Measurements from ENCODE around the gene FTO.
"Not testable (repeated sequence)": the region's sequence is repeated elsewhere in the genome, so short reads cannot be mapped to it uniquely, and the experiment has no call there.

The FTO gene

GRCh38 chr16:53886482-53887378 lies 182.8 kb downstream of the FTO start:
- DNase-seq (ENCODE audit: low read depth): no peak
- TF ChIP-seq, protein P1, sequence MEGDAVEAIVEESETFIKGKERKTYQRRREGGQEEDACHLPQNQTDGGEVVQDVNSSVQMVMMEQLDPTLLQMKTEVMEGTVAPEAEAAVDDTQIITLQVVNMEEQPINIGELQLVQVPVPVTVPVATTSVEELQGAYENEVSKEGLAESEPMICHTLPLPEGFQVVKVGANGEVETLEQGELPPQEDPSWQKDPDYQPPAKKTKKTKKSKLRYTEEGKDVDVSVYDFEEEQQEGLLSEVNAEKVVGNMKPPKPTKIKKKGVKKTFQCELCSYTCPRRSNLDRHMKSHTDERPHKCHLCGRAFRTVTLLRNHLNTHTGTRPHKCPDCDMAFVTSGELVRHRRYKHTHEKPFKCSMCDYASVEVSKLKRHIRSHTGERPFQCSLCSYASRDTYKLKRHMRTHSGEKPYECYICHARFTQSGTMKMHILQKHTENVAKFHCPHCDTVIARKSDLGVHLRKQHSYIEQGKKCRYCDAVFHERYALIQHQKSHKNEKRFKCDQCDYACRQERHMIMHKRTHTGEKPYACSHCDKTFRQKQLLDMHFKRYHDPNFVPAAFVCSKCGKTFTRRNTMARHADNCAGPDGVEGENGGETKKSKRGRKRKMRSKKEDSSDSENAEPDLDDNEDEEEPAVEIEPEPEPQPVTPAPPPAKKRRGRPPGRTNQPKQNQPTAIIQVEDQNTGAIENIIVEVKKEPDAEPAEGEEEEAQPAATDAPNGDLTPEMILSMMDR (IDR thresholded peaks at IDR 0.05; ENCODE audit: insufficient read depth, low read depth, low read length, missing control alignments): no peak
- H3K4me3 ChIP-seq (ENCODE audit: low read depth, low read length): no peak overlapping the region

DNA sequence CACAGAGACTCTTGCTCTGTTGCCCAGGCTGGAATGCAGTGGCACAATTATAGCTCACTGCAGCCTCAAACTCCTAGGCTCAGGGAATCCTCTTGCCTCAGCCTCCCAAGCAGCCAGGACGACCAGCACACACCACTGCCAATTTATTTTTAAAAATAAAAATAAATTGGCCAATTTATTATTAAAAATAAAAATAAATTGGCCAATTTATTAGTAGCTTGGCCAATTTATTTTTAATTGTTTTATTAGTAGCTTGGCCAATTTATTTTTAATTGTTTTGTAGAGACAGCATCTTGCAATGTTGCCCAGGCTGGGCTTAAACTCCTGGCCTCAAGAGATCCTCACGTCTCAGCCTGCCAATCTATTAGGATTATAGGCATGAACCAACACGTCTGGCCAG lies 184.3 kb downstream of the FTO start:
- DNase-seq (ENCODE audit: low read depth): no peak
- TF ChIP-seq, protein P1 (IDR thresholded peaks at IDR 0.05; ENCODE audit: insufficient read depth, low read depth, low read length, missing control alignments): no peak
- H3K4me3 ChIP-seq (ENCODE audit: low read depth, low read length): no peak overlapping the region

DNA sequence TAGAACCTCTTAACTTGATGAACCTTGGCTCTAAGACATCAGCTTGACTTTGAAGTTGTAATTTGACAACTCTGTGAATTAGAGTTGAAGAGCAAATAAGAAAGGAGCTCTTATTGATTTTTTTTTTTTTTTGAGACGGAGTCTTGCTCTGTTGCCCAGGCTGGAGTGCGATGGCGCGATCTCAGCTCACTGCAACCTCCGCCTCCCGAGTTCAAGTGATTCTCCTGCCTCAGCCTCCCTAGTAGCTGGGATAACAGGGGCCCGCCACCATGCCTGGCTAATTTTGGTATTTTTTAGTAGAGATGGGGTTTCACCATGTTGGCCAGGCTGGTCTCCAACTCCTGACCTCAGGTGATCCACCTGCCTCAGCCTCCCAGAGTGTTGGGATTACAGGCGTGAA lies 186.9 kb downstream of the FTO start:
- DNase-seq (ENCODE audit: low read depth); H3K4me3 ChIP-seq (ENCODE audit: low read depth, low read length): not testable (repeated sequence)

GRCh38 chr16:53891409-53892139 lies 187.6 kb downstream of the FTO start:
- no peak overlapping the region for H3K4me3 ChIP-seq (ENCODE audit: low read depth, low read length)
- DNase-seq (ENCODE audit: low read depth): no peak
- TF ChIP-seq, protein P1 (IDR thresholded peaks at IDR 0.05; ENCODE audit: insufficient read depth, low read depth, low read length, missing control alignments): no peak

DNA sequence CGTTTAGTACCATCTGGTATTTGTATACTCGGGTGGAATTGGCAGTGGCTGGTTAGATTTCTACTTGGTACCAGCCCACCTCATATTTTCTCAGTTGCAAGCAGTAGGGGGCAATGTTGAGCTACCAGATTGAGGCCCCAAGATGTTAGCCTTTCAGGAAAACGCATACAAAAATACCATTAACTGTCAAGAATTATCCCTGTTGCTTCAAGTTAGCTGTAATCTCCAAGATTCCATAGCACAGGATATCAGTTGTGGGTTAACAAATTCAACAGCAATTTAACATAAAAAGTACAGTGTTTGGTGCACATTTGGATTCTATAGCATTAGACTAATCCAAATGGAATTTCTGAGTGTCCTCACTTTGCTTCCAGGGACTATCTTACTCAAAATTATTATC lies 188.2 kb downstream of the FTO start:
- H3K4me3 ChIP-seq (ENCODE audit: low read depth, low read length): no peak overlapping the region
- TF ChIP-seq, protein P1 (IDR thresholded peaks at IDR 0.05; ENCODE audit: insufficient read depth, low read depth, low read length, missing control alignments): peak; percentile 68
- peak; percentile 54 for DNase-seq (ENCODE audit: low read depth)

- DNase-seq (ENCODE audit: low read depth): no peak
- no peak overlapping the region for H3K4me3 ChIP-seq (ENCODE audit: low read depth, low read length)
- TF ChIP-seq, protein P1 (IDR thresholded peaks at IDR 0.05; ENCODE audit: insufficient read depth, low read depth, low read length, missing control alignments): no peak
Observed at GRCh38 chr16:53893731-53894435, 189.9 kb downstream of the FTO start.

GRCh38 chr16:53894686-53895085 lies 190.7 kb downstream of the FTO start:
- no peak for DNase-seq (ENCODE audit: low read depth)
- H3K4me3 ChIP-seq (ENCODE audit: low read depth, low read length): no peak overlapping the region
- TF ChIP-seq, protein P1 (IDR thresholded peaks at IDR 0.05; ENCODE audit: insufficient read depth, low read depth, low read length, missing control alignments): no peak

Measured in GM12865 (cell line).